HG02759 (cell line): ENCODE data around the gene MERTK.
"Not testable (repeated sequence)": the region's sequence is repeated elsewhere in the genome, so short reads cannot be mapped to it uniquely, and the experiment has no call there.

Experiments
- ATAC-seq: cut with Tn5 transposase; IDR thresholded peaks from one replicate; pipeline ENCODE4 v1.9.1; 2021; ENCODE audit warnings: mild to moderate bottlenecking, moderate library complexity; ENCODE audit not compliant: unreplicated experiment

MERTK gene

GRCh38 chr2:111897924-111898702, at the start of gene MERTK:
TSS of gene MERTK (plus strand) at chr2:111898607. CDS start at chr2:111898736, 129 bp downstream.
- peak; percentile 72 for ATAC-seq

GRCh38 chr2:111850646-111851045, 47.8 kb upstream of the MERTK start:
- not testable (repeated sequence) for ATAC-seq

GRCh38 chr2:111852544-111852943, 45.9 kb upstream of the MERTK start:
- ATAC-seq: not testable (repeated sequence)

GRCh38 chr2:111860005-111860404, 38.4 kb upstream of the MERTK start:
- not testable (repeated sequence) for ATAC-seq

GRCh38 chr2:111865124-111865523, 33.3 kb upstream of the MERTK start:
- not testable (repeated sequence) for ATAC-seq

- ATAC-seq: not testable (repeated sequence)
Measured at GRCh38 chr2:111872806-111873205, 25.6 kb upstream of the MERTK start.

GRCh38 chr2:111883661-111884591, 14.5 kb upstream of the MERTK start, which contains the start of gene ANAPC1:
TSS of gene ANAPC1 (minus strand) at chr2:111884193. CDS start at chr2:111880825, 3,368 bp downstream.
- peak; percentile 93 for ATAC-seq

GRCh38 chr2:111884592-111884964, 13.8 kb upstream of the MERTK start:
- peak; percentile 0 for ATAC-seq

GRCh38 chr2:111896024-111896423, 2.4 kb upstream of the MERTK start:
- no peak for ATAC-seq

- ATAC-seq: no peak
Measured at GRCh38 chr2:111896576-111896975, 1.8 kb upstream of the MERTK start.

GRCh38 chr2:111897630-111897923, 830 bp upstream of the MERTK start:
- ATAC-seq: no peak

- peak; percentile 28 for ATAC-seq
Measured at GRCh38 chr2:111898703-111899514, 502 bp downstream of the MERTK start.

GRCh38 chr2:111900859-111901258, 2.5 kb downstream of the MERTK start:
- ATAC-seq: no peak

- no peak for ATAC-seq
Measured at GRCh38 chr2:111903516-111903915, 5.1 kb downstream of the MERTK start.

- no peak for ATAC-seq
Measured at GRCh38 chr2:111903930-111904439, 5.6 kb downstream of the MERTK start.

GRCh38 chr2:111904726-111905474, 6.5 kb downstream of the MERTK start:
- no peak for ATAC-seq

GRCh38 chr2:111905475-111905869, 7.1 kb downstream of the MERTK start:
- ATAC-seq: not testable (repeated sequence)

- ATAC-seq: peak; percentile 52
Measured at GRCh38 chr2:111905990-111906735, 7.8 kb downstream of the MERTK start.

- no peak for ATAC-seq
Measured at GRCh38 chr2:111908578-111908977, 10.2 kb downstream of the MERTK start.
